AML-193 (cell line): ENCODE measurements around the gene COX7A2L.
A peak's percentile ranks its signal among the peaks of the same experiment; 100 is the strongest.

Source experiments
- DNase-seq, 2 experiments: peaks; one replicate each; lab custom pipeline; 2025; lab: John Stamatoyannopoulos, UW

The COX7A2L gene

DNA sequence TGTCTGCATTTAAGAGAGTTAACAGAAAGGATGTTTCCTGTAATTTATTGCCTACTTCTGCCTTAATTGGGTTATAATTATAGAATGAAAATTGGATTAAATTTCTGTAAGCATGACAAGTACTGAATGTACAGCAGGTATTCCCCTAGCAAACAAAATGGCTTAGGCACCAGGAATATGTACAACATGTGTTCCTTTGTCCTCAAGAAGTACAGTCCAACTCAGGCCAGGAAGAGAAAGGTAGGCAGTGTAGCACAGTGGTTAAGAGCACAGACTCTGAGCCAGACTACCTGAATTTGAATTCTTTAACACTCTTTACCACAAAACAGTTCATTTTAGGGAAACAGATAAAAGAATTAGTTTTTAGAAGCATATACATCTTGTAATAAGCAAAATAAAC, 43.1 kb downstream of the COX7A2L start:
- no peak for DNase-seq

DNA sequence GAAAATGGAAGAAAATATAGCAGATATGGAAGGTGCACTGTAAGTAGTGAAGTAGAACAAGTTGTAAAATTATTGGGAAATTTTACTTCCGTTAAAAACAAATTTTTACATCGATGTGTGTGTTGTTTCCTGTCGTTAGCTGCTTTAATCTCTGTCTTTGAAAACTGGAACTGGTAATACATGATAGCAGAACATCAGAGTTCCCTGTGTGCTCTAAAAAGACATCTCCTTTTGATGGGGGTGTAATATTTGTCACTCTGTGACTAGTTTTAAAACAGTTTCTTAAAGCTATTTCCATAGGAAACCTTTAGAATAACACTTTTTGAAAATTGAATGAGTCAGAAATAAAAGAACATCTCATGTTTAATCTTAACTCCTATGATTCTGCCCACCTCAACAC, 43.5 kb downstream of the COX7A2L start:
- no peak for DNase-seq

GRCh38 chr2:42316910-42317309, 44.1 kb downstream of the COX7A2L start:
- no peak for DNase-seq

- no peak for DNase-seq
These were observed 45.1 kb downstream of the COX7A2L start for GRCh38 chr2:42315844-42316470.

DNA sequence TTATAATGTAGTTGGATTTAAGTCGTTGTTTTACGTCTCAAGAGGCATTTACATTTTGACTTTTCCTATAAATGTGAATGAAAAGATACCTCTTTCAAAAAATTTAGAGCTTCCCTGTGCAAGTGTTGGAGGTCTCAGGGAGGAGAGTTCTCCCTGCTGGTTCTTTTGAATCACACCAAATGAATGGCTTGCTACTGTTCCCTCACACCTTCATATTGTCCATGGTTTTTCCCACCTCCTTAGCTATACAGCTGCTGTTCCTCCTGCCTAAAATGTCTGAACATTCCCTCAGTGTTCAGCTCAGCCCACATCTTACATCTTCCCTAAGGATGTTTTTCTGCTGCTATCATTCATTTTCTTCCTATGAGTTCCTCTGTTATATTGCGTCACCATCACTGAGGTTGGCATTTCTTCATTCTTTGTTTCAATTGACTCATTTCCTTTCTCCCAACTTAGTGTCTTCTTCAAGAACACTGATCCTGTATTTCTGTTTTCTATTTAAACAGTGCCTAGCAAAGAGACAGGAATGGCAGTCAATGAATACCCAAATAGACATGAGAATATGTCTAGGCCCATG, 46.0 kb downstream of the COX7A2L start:
- peak; percentile 68 to 81 for DNase-seq

- DNase-seq, result no peak
These were observed 48.9 kb downstream of the COX7A2L start for GRCh38 chr2:42312106-42312505.

- DNase-seq, result no peak
These were observed 51.0 kb downstream of the COX7A2L start for GRCh38 chr2:42310007-42310515.

DNA sequence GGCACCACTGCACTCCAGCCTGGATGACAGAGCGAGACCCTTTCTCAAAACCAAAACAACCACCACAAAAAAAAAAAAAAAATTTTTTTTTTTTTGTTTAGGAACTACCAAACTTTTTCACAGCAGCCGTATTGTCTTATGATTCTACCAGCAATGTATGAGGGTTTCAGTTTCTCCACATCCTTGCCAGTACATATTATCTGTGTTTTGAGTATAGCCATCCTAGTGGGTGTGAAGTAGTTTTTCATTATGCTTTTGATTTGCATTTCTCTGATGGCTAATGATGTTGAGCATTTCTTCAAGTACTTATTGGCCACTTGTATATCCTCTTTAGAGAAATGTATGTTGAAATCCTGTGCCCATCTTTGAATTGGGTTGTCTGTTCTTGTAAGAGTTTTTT, 51.7 kb downstream of the COX7A2L start:
- no peak for DNase-seq

GRCh38 chr2:42307180-42307579, 53.8 kb downstream of the COX7A2L start:
- DNase-seq, result no peak

DNA sequence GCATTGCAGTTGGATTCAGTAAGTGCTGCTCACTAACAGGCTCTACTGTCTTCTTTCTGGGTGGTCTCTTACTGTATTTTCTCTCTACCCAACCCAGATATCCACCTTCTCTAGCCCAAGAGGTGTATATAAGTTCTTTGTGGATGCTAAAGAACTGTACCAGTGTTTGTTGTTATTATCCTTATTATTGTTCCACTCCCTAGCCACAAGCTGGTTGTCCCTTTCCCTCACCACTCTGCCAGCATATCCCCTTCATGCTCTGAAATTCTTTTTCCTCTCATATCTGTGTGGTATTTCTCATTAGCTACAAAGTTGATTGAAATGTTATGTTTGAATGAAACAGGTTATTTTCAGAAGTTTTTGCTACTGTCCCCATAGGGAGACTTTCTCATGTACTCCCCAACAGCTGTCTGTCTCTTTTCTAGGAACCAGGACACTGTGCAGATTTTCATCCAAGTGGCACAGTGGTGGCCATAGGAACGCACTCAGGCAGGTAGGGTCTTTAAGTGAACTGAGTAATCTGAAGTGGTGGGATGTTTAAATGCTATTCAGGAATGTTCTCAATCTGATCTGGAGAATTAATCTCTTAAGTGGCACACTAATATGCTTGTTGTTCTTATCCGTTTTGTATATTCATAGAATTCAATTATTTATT, 56.8 kb downstream of the COX7A2L start:
- no peak for DNase-seq

GRCh38 chr2:42303252-42303651, 57.8 kb downstream of the COX7A2L start:
- DNase-seq, result no peak

DNA sequence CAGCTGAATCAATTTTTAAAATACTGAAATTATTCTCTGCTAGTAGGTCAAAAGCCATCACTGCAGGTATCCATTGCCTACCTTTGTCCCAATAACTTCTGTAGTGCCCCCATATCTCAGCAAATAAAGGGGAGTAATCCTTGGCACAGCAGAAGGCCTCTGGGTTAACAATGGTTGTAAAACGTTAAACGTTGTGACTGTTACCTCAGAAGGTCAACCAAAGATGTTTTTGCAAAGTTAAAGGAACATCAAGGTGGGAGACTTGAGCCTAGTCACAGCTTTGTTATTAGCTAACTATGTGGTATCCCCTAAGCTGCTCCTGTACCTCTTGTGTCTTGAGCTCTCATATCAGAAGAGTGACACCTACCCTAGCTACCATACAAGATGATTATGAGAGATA, 60.5 kb downstream of the COX7A2L start:
- DNase-seq, result no peak
